Mucosa of gallbladder (tissue), 1 donor: Measurements from ENCODE around the gene MUC5B. TPM values are rescaled to one million over a fixed set of nuclear protein-coding genes. Genes with fewer than 3 reads are reported as not detected.
"Not testable (repeated sequence)": the region's sequence is repeated elsewhere in the genome, so short reads cannot be mapped to it uniquely, and the experiment has no call there.

Experiments used
- DNase-seq: peaks from one replicate; pipeline ENCODE4 v3.0.0-alpha.2; 2020; ENCODE audit warnings: low spot score
- total RNA-seq: library from RNA; stranded (reverse); gene quantifications from one replicate; pipeline ENCODE4 v1.2.1, GENCODE V29; 2021
- donor health status: DM: no; HTN: no; CAD: no.

The MUC5B gene
- total RNA-seq, 1 donor from 2014 or later = 8,095 TPM

DNA sequence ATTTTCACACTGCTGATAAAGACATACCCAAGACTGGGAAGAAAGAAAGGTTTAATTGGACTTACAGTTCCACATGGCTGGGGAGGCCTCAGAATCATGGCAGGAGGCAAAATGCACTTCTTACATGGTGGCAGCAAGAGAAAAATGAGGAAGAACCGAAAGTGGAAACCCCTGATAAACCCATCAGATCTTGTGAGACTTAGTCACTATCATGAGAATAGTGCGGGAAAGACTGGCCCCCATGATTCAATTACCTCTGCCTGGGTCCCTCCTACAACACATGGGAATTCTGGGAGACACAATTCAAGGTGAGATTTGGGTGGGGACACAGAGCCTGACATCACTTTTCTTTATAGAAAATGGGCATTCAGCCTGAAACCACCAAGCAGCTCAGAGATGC lies 44.1 kb downstream of the MUC5B start:
- not testable (repeated sequence) for DNase-seq

DNA sequence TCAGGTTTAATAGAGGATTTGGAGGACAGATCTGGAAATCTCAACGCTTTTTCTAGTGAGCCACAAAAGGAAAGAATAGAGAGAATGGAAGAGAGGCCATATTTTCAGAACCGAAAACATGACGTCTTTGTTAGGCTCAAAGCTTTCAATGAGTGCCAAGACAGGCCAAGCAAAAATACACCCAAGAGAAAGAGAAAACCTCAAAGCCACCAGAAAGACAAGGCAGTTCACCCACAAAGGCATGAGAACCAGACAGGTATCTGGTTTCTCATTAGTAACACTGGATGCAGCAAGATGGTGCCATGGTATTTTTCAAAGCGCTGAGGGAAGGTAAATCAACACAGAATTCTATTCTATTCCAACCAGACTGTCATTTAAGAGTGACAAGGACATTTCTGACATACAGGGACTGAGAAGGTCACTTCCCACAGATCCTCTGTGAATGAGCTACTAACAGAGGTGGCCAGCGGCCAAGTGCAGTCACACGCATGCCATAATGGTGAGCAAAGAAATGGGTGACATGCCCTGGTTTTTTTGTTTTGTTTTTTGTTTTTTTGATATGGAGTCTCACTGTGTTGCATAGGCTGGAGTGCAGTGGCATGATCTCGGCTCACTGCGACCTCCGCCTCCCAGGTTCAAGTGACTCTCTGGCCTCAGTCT lies 44.7 kb downstream of the MUC5B start:
- DNase-seq = no peak

DNA sequence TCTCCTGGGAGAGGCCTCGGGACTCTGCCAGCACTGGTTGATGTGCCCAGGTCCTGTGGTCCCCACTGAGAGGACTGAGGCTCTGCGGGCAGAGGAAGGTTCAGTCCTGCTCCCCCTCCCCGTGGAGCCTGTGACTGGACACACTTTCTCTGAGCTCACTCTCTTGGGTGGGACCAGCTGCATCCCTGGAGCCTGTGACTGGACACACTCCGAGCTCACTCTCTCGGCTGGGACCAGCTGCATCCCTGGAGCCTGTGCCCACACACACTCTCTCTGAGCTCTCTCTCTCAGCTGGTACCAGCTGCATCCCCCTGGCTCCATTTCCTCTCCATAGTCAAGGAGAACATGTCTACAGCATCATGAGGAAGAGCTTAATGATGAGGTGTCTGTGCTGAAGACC lies 47.1 kb downstream of the MUC5B start:
- no peak for DNase-seq

DNA sequence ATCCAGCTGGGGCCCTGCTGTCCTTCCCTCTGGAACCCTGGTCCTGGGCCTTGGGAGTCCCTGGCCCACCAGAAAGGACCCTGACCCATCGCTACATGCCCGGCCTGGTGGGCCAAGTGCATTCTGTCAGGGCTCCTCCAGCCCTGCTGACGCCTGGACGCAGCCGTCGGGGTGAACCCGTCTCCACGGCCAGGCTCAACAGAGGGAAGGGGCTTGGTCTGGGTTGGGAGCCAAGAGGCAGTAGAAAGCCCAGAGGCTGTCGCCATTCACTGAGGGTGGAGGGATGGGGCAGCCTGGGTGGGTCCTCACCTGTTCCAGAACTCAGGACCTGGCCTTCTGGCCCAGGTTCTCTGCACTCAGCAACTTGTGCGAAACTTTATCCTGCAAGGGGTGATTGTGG lies 47.6 kb downstream of the MUC5B start:
- no peak for DNase-seq

DNA sequence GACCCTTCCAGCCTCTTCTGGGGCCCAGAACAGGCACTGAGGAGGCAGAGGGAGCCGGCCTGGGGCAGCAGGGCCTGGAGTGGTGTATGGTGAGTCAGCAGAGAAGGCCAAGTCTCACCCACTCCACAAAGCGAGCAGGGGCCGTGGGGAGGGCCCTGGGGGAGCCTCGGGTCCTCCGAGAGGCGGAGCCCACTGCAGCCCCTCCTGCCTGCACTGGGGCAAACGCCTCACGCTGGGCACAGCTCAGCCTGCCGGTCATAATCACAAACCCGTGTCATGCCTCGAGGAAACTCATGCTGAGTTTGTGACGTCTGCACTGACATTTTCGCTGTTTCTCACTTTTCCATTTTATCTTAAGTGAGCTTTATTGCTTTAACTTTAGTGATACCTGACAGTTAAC lies 48.1 kb downstream of the MUC5B start:
- no peak for DNase-seq

DNA sequence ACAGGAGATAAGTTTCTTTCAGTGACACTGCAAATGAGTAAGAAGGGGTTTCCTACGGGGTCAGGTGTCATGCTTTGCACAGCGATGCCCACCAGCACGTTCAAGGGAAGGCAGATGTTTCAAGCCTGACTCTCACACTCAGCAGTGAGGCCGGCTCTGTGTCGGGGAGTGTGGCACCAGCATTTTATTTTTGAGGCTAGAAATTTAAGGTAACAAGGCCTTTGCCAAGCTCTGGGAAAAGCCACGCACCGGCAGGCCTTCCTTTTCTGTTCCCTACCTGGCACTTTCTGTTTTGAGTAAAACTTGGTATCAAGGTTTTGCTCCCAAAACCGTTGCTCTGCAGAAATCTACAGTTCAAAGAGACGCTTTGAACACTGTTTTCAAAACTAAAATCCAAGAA lies 48.5 kb downstream of the MUC5B start:
- DNase-seq = no peak

DNA sequence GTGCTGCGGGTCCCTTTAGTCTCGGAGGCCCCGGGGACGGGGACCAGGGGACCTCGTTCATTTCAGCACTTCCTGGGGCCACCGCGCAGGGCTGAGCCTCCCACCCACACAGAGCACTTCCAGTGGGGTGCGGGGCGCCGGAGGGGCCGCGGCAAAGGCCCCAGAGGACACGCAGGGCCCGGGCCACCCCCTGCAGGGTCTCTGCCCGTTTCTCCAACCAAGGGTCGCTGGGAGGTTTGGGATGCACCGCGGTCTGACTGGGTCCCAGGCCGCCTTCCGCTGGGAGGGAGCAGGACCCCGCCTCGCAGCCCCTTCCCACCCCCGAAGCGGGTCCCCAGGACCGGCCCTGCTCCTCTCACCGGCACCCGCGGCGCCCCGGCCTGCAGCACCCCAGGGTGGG lies 49.1 kb downstream of the MUC5B start:
- no peak for DNase-seq

DNA sequence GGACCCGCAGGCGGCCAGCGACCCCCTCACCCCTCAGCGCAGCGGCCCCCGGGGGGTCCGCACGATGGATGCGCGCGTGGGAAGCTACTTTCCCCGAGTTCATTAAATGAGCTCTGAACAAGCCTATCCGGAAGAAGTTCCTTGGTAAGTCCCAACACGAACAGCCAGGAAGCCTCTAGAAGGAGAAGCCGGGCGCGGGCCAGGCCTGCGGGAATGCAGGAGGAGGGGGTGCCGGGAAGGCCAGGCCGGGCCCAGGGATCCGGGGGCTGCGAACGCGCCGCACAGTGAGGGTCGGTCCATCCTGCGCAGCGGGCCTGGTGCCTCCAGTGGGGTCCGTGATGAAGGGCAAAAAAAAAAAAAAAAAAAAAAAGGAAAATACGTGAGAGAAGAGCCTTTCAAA lies 49.7 kb downstream of the MUC5B start:
- DNase-seq = no peak

DNA sequence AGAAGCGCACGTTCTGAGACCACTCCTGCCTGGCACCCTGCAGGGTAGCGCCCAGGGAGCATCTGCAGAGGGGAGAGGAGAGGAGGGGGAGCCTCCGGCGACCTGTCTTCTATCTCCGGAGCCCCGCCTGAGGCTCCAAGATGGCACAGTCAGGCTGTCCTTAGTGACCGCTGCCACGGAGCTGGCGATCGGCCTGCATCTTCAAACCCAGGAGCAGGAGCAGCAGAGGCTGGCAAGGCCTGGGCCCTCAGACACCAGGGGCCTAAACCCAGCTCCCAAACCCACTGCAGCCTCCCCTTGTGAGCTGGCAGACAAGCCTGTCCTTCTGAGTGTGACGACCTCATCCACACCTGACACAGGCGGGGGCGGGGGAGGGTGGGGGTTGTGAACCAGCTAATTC lies 51.6 kb downstream of the MUC5B start:
- no peak for DNase-seq

DNA sequence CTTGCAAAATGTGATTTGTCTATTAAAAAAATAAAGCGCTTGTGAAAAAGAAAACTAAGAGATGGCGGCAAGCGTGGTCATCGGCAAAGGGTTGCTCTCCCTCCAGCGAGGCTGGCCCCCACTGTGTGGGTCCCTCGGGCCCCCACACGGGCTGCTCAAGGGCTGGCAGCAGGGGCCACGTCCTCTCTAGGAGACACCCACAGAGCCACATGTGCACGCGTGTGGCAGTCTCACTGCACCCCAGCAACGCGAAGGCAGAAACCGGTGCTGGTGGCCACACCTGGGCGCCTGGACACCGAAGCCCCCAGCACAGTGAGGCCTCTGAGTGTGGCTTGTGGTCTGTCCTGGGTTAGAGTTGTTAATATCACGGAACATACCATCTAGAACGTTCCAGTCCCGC lies 52.2 kb downstream of the MUC5B start:
- no peak for DNase-seq

DNA sequence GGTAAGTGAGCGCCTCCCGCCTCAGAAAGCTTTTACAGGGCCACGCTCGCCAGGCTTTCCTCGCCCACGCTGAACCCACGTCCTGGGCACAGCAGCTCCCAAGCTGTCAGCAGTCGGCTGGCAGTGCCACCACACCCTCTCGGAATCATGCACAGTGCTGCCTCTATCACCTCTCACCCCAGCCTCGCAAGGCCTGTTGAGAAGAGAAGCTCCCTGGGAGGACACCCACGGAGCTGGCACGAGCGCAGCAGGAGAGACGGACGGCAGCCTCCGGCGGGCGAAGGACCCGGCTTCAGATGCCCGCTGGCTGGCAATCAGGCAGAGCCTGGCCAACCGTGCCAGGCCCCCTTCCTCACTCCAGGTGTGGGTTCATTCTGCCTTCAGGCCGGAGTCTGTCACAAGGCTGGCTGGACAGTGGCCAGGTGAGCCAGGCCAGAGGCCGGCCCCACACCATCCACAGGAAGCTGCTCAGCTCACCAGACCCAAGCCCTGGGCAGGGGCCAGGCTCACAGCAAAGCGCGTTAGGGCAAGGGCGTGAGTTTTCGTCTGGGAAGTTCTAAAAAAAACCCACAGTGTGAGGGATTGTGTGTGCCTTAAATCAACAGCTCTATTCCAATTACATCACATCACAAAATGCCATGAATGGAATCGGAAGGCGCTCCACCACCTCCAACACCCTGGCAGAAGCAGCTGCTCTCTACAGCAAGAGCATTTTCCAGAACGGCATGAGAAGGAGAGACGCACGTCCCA lies 53.4 kb downstream of the MUC5B start:
- no peak for DNase-seq

DNA sequence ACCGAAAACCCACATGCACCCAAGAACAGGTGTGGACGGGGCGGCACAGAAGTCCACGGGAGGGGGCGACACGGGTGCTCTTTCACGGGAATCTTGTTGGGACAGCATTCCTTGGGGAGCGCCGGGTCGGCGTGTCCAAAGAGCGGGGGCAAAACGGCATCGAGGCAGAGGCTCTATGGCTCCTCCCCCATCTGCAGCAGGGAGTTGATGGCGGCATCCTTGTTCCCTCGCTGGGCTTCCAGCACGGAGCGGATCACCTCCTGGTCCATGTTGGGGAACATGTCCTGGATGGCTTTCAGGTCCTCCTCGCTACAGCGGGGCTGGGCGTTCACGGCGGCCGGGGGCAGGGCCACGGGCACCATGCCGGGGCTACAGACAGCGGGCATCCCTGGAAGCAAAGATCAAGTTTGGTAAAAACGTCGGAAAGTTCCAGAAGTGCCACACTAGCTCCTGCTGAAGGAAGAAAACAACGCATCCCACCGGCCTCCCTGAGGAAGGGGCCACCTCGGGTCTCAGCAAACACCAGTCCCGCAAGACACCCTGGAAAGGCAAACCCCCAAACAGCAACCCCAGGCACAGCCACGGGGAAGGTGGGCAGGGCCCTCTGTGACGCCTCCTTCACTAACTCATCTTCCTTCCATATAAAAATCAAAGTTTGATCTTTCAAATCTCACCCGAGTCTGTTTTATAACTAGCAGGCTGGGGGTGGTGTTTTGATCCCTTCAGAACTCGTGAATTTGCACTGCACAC lies 54.2 kb downstream of the MUC5B start:
- DNase-seq = no peak

DNA sequence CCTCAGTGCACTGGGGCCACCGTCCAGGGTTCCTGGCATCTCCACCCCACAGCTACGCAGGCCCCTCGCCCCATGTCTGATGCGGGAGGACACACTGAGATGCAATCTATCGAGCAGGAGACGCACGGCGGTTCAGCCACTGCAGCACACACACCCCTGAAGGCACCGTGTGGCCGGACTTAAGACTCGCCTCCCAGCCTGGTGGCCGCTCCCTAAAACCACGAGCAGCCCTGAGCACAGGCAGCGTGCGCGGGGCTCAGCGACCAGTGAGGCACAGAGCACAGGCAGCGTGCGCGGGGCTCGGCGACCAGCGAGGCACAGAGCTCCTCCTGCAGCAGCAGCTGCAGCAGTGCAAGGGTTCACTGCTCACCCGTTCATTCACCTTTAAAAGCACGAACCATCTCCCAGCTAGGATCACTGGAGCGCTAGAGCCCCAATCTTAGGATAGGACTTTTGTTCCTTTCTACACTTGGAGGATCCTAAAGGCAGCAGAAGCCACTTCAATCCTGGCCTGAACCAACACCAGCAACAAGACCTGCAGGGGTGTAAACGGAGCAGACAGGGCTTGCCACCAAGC lies 55.2 kb downstream of the MUC5B start:
- DNase-seq = no peak

DNA sequence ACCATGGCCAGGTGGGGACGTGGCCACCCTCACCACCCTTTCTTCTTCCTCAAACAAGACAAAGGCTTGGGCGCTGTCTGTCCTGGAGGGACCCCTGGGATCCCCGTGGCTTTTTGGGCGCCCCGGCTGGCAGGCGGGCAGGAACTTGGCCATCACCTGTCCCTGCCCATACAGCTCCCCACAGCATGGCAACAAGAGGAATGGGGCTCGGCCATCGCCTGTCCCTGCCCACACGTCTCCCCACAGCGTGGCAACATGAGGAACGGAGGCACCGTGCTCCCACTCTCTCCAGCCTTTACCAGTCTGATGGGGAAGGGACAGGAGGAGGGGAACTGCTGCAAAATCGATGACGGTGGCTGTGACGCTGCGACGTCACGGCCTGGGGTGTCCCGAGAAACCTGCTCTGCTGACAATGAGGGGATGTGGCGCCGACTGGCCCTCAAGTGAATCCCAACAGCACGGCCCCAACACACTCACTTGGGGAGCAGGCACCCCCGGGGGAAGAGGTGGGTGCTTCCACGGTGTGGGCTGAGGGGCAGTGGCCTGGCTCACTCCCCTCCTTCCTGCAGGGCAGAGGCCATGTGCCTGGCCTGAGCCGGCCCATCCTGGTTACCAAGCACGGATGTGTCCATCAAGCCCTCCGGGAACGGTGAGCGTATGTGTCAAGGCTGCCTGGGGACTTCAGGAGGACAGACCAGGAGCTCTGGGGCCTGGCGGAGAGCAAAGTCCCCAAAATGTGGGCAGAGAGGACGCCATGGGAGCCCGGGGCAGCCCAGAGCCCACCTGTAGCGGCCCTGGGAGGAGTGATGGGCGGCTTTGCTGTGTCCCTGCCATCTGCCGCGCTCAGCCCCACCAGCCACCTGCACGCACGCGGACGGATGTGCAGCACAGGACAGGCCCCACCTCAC lies 56.2 kb downstream of the MUC5B start:
- DNase-seq = no peak

DNA sequence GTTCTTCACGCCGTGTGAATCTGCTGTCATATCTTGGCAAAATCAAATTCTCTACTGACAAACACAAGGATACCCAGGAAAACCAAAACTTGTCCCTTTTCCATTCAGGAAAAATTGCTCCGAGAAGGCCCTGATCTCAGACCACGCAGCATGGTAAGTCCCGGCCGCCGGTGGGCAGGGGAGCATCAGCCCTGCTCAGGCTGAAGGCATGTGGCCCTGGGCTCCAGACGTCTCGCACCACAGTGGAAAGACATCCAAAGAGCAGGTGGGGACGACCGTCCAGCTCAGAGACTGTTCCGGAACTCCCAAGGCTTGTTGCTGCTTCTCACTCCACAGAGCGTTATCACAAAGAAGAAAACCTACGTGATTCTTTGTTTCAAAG lies 56.8 kb downstream of the MUC5B start:
- DNase-seq = no peak

DNA sequence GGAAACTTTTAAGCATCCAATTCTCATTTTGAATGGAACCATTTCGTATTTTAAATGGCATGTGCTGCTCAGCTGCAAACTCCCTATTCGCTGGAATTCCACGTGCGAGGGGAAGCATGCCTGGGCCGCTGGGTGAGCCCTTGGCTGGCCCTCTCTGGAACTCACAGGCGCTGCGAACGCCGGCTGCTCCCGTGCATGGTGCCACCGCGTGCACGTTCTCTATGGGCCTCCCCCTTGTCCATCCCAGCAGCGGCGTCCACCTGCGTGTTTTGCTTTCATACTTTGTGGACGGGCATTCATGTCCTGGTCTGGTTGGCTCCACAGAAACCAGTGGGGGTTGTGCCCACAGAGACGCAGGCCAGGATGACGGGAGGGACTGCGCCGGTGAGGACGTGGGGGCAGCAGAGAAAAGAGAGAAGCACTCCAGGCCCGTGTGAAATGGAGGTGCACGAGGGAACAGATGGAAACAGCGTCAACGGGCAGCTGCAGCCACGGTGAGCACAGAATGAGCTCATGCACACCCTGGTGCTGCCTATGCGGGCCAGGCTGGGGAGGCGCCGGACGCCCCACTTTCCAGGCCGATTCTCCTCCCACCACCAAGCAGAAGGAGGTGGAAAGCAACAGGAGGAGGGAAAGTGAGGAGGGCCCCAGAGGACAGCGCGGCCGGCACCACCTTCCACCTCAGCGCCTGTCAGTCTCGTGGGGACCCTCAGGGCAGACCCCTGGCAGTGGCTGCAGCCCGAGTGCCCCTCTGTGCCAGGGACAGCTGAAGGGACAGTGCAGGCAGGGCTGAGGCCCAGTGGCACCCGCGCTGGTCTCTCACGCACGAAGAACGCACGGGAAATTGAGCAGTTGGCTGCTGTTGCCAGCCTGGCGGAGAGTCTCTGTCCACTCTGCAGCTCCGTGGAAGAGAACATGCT lies 57.5 kb downstream of the MUC5B start:
- DNase-seq = no peak

DNA sequence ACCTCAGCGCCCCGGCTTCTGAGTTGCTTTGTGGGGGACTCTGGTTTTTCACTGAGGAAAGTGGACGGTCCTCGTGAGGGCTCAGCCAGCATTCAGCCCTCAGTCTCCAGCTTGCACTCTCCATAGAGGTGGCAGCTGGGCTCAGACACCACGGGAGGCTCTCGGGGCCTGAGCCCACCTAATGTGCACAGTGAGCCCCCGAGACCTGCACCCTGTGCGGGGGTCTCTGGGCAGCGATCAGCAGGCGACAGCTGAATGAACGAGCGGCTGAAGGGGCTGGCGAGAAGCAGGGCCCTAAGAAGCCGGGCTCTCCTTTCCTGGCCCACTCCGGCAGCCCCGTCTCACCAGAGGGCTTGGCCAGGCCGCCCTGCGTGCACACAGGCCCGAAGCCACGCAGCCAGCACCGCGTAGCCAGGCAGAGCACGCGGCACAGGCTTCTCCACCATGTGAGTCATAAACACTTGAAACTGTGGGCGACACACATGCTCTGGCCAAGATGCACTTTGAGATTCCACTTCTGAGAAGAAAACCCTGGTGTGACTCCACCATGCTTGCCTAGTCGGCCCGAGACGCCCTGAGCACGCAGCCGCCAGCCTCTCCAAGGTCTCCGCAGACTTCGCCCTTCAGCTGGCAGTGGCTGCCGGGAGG lies 58.6 kb downstream of the MUC5B start:
- no peak for DNase-seq

DNA sequence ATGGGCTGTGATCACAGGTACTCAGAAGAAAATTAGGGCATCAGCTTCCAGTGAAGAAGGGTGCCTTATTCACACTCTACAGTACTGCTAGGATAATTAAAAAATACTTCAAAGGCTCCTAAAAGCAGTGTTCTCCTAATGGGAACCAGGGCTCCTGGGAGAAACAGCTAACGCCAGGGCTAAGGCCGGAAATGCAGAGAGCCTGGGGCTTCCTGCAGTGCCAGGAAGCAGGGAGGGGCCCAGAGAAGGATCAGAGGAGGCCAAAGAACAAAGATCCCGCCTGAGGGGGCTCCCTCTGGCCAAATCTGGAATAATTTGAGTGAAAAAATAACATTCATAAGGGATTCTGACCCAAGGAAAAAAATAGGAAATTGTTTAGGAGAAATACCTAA lies 59.1 kb downstream of the MUC5B start:
- DNase-seq = no peak

DNA sequence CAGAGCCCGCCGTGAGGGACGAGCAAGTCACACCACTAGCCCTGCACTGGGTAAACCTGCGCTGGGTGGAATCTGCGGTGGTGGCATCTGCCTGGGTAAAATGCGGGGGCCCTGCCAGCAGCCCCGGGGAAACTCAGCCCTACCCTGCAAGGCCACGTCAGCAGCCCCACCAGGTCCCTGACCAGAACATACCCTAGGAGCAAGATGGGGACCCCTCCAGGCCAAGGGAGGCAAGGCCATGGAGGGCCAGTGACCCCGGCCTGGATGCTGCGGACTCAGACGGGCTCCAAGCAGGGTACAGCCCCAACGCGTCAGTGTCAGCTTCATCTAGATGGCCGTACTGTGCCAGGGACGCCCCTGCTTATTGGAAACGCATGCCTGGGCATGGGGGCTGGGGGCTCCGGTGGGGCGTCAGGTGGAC lies 60.2 kb downstream of the MUC5B start:
- DNase-seq = no peak

DNA sequence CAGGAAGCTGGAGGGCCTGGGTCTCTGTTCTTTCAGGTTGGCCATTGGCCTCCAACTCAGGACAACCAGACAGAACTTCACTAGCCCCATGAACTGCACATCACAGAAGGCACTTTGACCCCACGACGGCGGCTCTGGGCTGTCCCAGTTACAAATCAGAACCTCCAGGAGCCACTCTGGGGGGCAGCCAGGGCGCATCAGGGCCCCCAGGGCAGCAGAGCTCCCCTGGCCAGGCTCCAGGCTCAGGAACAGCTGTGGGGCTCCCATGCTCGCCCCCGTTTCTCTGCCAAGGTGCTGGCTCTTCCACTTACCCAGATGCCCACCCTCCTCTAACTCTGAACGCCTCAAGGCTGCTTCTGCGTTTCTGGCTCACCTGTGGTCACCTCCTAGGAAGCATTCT lies 61.0 kb downstream of the MUC5B start:
- DNase-seq = no peak
